CD4-positive, CD25-positive, alpha-beta regulatory T cell (primary cell): ENCODE data around the gene FATE1. TPM values are rescaled to one million over a fixed set of nuclear protein-coding genes. Genes with fewer than 3 reads are reported as not detected.

ENCODE experiments used
- ATAC-seq, 2 donors: fragments of 150-1000 bp; cut with Tn5 transposase; one replicate each; pipeline ENCODE4 v1.10.0; 2021; ENCODE audit warnings: low read depth in 2 of 2, moderate number of reproducible peaks in 2 of 2, moderate library complexity in 1 of 2
- DNase-seq, 3 donors: peaks; one replicate each; pipeline versions ENCODE4 v3.0.0 to v3.0.0-alpha.2; 2012 to 2022; ENCODE audit warnings: mixed read lengths in 1 of 3
- H3K27ac ChIP-seq: one replicate; pipeline ENCODE4 v1.7.0; 2013; ENCODE audit warnings: mild to moderate bottlenecking, low read length; ENCODE audit not compliant: insufficient read depth, poor library complexity, severe bottlenecking
- H3K27me3 ChIP-seq: one replicate; pipeline ENCODE4 v1.7.0; 2013; ENCODE audit warnings: low read length; ENCODE audit not compliant: control insufficient read depth, insufficient read depth
- H3K36me3 ChIP-seq: one replicate; pipeline ENCODE4 v1.7.0; 2013; ENCODE audit warnings: mild to moderate bottlenecking, low read length, moderate library complexity; ENCODE audit not compliant: control insufficient read depth, insufficient read depth
- H3K4me1 ChIP-seq: 2 replicates; pipeline ENCODE4 v1.7.0; 2013; ENCODE audit warnings: mild to moderate bottlenecking, low read length; ENCODE audit not compliant: insufficient read depth, control insufficient read depth, poor library complexity, severe bottlenecking
- H3K4me3 ChIP-seq: one replicate; pipeline ENCODE4 v1.7.0; 2013; ENCODE audit warnings: low read depth, mild to moderate bottlenecking, low read length, moderate library complexity
- H3K9me3 ChIP-seq, 2 experiments: 1 replicate in 1 of 2; 2 replicates in 1 of 2; pipeline ENCODE4 v1.7.0; 2013; ENCODE audit warnings: low read length in 2 of 2, mild to moderate bottlenecking in 1 of 2, moderate library complexity in 1 of 2; ENCODE audit not compliant: control insufficient read depth in 2 of 2
- H3K27ac Mint-ChIP-seq, 3 donors: one replicate each; pipeline ENCODE4 v1.8.0; 2020 to 2022; ENCODE audit warnings: mild to moderate bottlenecking in 3 of 3, mixed read lengths in 3 of 3, moderate library complexity in 2 of 3
- H3K27me3 Mint-ChIP-seq: one replicate; pipeline ENCODE4 v1.8.0; 2022; ENCODE audit warnings: mild to moderate bottlenecking, mixed read lengths
- H3K36me3 Mint-ChIP-seq: one replicate; pipeline ENCODE4 v1.8.0; 2020; ENCODE audit warnings: mixed read lengths
- H3K4me1 Mint-ChIP-seq, 4 donors: one replicate each; pipeline ENCODE4 v1.8.0; 2020 to 2022; ENCODE audit warnings: mixed read lengths in 4 of 4, mild to moderate bottlenecking in 1 of 4
- H3K4me3 Mint-ChIP-seq, 4 donors: one replicate each; pipeline ENCODE4 v1.8.0; 2020 to 2022; ENCODE audit warnings: mild to moderate bottlenecking in 4 of 4, mixed read lengths in 4 of 4, moderate library complexity in 3 of 4
- H3K9me3 Mint-ChIP-seq, 7 donors: one replicate each; pipeline ENCODE4 v1.8.0; 2020 to 2022; ENCODE audit warnings: mixed read lengths in 7 of 7, mild to moderate bottlenecking in 3 of 7, moderate library complexity in 2 of 7
- polyA plus RNA-seq, 4 donors: library from polyadenylated mRNA; unstranded; fragments of 300-500 nt; fragmentation: Illumina TruSeq; gene quantifications; one replicate each; pipeline ENCODE4 v1.2.3, GENCODE V29; 2021
- total RNA-seq: library from RNA; stranded (reverse); gene quantifications from one replicate; pipeline ENCODE4 v1.2.3, GENCODE V29; 2022

The FATE1 gene
- total and polyA plus RNA-seq, 5 donors from 2014 or later = not detected

- Histone ChIP-seq H3K36me3 (no peaks in the 10 kb centered on the region), H3K27me3 (no peaks in the 10 kb centered on the region)
Measured at GRCh38 chrX:151735219-151735618, 19.4 kb downstream of the FATE1 start.

GRCh38 chrX:151736685-151737084 is 20.9 kb downstream of the FATE1 start:
- Mint-ChIP-seq H3K4me1 (no peaks in the 10 kb centered on the region), H3K4me3 (no peak overlapping the region), H3K27ac (no peak overlapping the region), H3K27me3 (no peaks in the 10 kb centered on the region), H3K36me3 (no peaks in the 10 kb centered on the region), H3K9me3 (no peaks in the 10 kb centered on the region)
- Histone ChIP-seq H3K27me3 (no peaks in the 10 kb centered on the region), H3K36me3 (no peaks in the 10 kb centered on the region), H3K9me3 (no peaks in the 10 kb centered on the region), H3K4me1 (no peaks in the 10 kb centered on the region), H3K27ac (no peak overlapping the region), H3K4me3 (no peak overlapping the region)
- ATAC-seq = no peak
- no peak for DNase-seq

More at GRCh38 chrX:151735219-151735618, 19.4 kb downstream of the FATE1 start:
- no peaks in the 10 kb centered on the region for H3K4me1 ChIP-seq
- no peaks in the 10 kb centered on the region for H3K9me3 Mint-ChIP-seq
- no peak overlapping the region for H3K4me3 Mint-ChIP-seq
- H3K27me3 Mint-ChIP-seq = no peaks in the 10 kb centered on the region
- no peak overlapping the region for H3K27ac Mint-ChIP-seq
- H3K4me1 Mint-ChIP-seq = no peaks in the 10 kb centered on the region
- H3K36me3 Mint-ChIP-seq = no peaks in the 10 kb centered on the region
- no peaks in the 10 kb centered on the region for H3K9me3 ChIP-seq
- H3K4me3 ChIP-seq = no peak overlapping the region
- no peak for DNase-seq
- ATAC-seq = no peak
- H3K27ac ChIP-seq = no peak overlapping the region

DNA sequence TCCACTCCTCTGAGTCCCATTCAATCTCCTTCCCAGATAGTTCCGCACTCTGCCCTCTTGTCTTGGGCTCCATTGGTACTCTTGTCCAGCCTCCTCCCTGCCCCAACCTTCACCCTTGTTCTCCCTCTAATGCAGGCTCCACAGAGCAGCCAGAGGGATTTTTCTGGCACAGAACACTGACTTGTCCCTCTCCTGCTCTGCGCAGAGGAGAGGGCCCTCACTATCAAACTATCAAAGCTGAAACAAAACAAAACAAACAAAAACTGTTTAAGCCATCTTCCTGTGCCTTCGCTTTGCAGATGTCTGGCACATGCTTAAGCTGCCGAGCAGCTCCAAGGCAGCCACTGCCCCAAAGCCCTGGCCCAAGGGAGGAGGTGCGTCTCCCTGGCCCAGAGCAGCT is 21.7 kb downstream of the FATE1 start:
- Mint-ChIP-seq H3K27me3 (no peaks in the 10 kb centered on the region), H3K4me3 (no peak overlapping the region), H3K27ac (no peak overlapping the region), H3K36me3 (no peaks in the 10 kb centered on the region), H3K4me1 (no peaks in the 10 kb centered on the region), H3K9me3 (no peaks in the 10 kb centered on the region)
- no peaks in the 10 kb centered on the region for H3K9me3 ChIP-seq
- no peak overlapping the region for H3K4me3 ChIP-seq
- no peaks in the 10 kb centered on the region for H3K36me3 ChIP-seq
- no peaks in the 10 kb centered on the region for H3K27me3 ChIP-seq
- H3K27ac ChIP-seq = no peak overlapping the region
- DNase-seq = no peak
- no peak for ATAC-seq
- no peaks in the 10 kb centered on the region for H3K4me1 ChIP-seq

GRCh38 chrX:151738751-151739150 is 22.9 kb downstream of the FATE1 start:
- H3K9me3 ChIP-seq = no peaks in the 10 kb centered on the region
- ATAC-seq (no peak), DNase-seq (no peak)
- no peaks in the 10 kb centered on the region for H3K36me3 ChIP-seq
- no peaks in the 10 kb centered on the region for H3K4me1 Mint-ChIP-seq
- H3K27me3 Mint-ChIP-seq = no peaks in the 10 kb centered on the region
- H3K9me3 Mint-ChIP-seq = no peaks in the 10 kb centered on the region
- H3K27ac ChIP-seq = no peak overlapping the region
- H3K4me3 ChIP-seq = no peak overlapping the region
- no peaks in the 10 kb centered on the region for H3K4me1 ChIP-seq
- no peak overlapping the region for H3K4me3 Mint-ChIP-seq
- H3K27ac Mint-ChIP-seq = no peak overlapping the region
- H3K36me3 Mint-ChIP-seq = no peaks in the 10 kb centered on the region
- H3K27me3 ChIP-seq = no peaks in the 10 kb centered on the region

- no peaks in the 10 kb centered on the region for H3K36me3 ChIP-seq
- H3K27me3 ChIP-seq = no peaks in the 10 kb centered on the region
- H3K27ac ChIP-seq = no peak overlapping the region
- H3K4me1 ChIP-seq = no peaks in the 10 kb centered on the region
- no peak for ATAC-seq
- Mint-ChIP-seq H3K27me3 (no peaks in the 10 kb centered on the region), H3K9me3 (no peaks in the 10 kb centered on the region), H3K4me1 (no peaks in the 10 kb centered on the region), H3K27ac (no peak overlapping the region), H3K36me3 (no peaks in the 10 kb centered on the region), H3K4me3 (no peak overlapping the region)
- no peak overlapping the region for H3K4me3 ChIP-seq
- no peak for DNase-seq
- no peaks in the 10 kb centered on the region for H3K9me3 ChIP-seq
Measured at GRCh38 chrX:151741606-151742005, 25.8 kb downstream of the FATE1 start.

DNA sequence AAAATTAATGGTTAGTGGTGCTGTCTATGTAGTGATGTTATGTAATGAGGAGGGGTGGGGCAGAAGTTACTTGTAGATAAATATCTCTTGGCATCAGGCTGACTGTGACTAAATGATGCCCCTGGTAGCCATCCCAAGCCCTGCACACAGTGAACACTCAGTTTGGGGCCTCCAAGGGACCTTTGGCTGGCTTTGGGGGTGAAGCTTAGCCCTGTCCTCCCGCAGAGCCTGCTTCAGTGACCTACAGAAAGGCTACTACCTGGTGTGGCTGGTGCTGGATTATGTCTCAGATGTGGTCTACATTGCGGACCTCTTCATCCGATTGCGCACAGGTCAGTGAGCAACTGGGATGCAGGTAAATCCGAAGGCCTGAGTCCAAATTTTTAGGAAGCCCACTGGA is 26.5 kb downstream of the FATE1 start:
- DNase-seq = no peak
- Histone ChIP-seq H3K27me3 (no peaks in the 10 kb centered on the region), H3K36me3 (no peaks in the 10 kb centered on the region), H3K27ac (no peak overlapping the region), H3K9me3 (no peaks in the 10 kb centered on the region), H3K4me1 (no peaks in the 10 kb centered on the region), H3K4me3 (no peak overlapping the region)
- H3K36me3 Mint-ChIP-seq = no peaks in the 10 kb centered on the region
- no peaks in the 10 kb centered on the region for H3K4me1 Mint-ChIP-seq
- H3K9me3 Mint-ChIP-seq = no peaks in the 10 kb centered on the region
- no peak overlapping the region for H3K27ac Mint-ChIP-seq
- ATAC-seq = no peak
- no peak overlapping the region for H3K4me3 Mint-ChIP-seq
- H3K27me3 Mint-ChIP-seq = no peaks in the 10 kb centered on the region

DNA sequence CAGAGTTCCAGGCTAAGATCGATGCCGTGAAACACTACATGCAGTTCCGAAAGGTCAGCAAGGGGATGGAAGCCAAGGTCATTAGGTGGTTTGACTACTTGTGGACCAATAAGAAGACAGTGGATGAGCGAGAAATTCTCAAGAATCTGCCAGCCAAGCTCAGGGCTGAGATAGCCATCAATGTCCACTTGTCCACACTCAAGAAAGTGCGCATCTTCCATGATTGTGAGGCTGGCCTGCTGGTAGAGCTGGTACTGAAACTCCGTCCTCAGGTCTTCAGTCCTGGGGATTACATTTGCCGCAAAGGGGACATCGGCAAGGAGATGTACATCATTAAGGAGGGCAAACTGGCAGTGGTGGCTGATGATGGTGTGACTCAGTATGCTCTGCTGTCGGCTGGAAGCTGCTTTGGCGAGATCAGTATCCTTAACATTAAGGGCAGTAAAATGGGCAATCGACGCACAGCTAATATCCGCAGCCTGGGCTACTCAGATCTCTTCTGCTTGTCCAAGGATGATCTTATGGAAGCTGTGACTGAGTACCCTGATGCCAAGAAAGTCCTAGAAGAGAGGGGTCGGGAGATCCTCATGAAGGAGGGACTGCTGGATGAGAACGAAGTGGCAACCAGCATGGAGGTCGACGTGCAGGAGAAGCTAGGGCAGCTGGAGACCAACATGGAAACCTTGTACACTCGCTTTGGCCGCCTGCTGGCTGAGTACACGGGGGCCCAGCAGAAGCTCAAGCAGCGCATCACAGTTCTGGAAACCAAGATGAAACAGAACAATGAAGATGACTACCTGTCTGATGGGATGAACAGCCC is 28.0 kb downstream of the FATE1 start:
- Mint-ChIP-seq H3K4me1 (no peaks in the 10 kb centered on the region), H3K4me3 (no peak overlapping the region), H3K27me3 (no peaks in the 10 kb centered on the region), H3K9me3 (no peaks in the 10 kb centered on the region), H3K36me3 (no peaks in the 10 kb centered on the region), H3K27ac (no peak overlapping the region)
- DNase-seq (no peak), ATAC-seq (no peak)
- Histone ChIP-seq H3K4me1 (no peaks in the 10 kb centered on the region), H3K4me3 (no peak overlapping the region), H3K36me3 (no peaks in the 10 kb centered on the region), H3K27me3 (no peaks in the 10 kb centered on the region), H3K9me3 (no peaks in the 10 kb centered on the region), H3K27ac (no peak overlapping the region)

DNA sequence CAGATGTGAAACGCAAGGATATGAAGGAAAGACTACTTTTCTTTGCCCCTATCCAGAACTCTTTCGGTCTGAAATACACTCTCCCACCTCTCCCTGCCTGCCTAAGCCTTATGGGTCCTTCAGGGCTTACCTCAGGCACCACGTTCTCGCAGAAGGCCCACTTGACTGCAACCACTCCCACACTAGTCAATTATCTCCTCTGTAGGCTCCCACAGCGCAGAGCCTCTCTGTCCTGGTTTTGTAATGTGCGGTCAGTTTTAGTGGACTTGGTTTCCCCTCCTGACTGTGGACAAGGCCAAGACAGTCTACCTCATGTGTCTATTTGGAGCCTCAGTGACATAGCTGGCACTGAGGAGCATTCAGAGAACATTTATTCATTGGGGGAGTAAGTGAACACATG is 29.8 kb downstream of the FATE1 start:
- no peaks in the 10 kb centered on the region for H3K36me3 ChIP-seq
- no peaks in the 10 kb centered on the region for H3K36me3 Mint-ChIP-seq
- no peak overlapping the region for H3K27ac Mint-ChIP-seq
- ATAC-seq (no peak), DNase-seq (no peak)
- peaks cover 1% of the 10 kb centered on the region for H3K27me3 Mint-ChIP-seq
- H3K4me3 ChIP-seq = no peak overlapping the region
- H3K27ac ChIP-seq = no peak overlapping the region
- H3K4me1 ChIP-seq = no peaks in the 10 kb centered on the region
- H3K9me3 ChIP-seq = no peaks in the 10 kb centered on the region
- H3K9me3 Mint-ChIP-seq = no peaks in the 10 kb centered on the region
- H3K4me1 Mint-ChIP-seq = no peaks in the 10 kb centered on the region
- H3K4me3 Mint-ChIP-seq = no peak overlapping the region
- H3K27me3 ChIP-seq = no peaks in the 10 kb centered on the region
